GM12801 (cell line): ENCODE data around the gene GRIN2A.

ENCODE experiments used
- CTCF ChIP-seq: IDR thresholded peaks from one replicate; pipeline ENCODE4 v1.5.1; 2011; ENCODE audit warnings: control low read depth; ENCODE audit not compliant: insufficient read length; ENCODE audit errors: extremely low read depth

The GRIN2A gene

DNA sequence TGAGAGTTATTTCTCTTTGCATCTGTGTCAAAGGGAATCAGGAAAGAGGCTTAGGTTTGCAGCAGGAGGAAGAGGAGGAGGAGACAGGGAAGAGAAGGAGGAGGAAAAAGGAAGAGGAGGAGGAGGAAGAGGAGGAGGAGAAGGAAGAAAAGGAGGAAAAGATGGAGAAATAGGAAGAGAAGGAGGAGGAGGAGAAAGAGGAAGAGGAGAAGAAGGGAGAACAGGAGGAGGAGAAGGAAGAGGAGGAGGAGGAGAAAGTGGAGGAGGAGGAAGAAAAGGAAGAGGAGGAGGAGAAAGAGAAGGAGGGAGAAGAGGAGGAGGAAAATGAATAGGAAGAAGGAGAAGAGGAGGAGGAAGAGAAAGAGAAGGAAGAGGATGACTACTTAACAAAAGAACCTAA, 459.1 kb downstream of the GRIN2A start:
- no peak for TF ChIP-seq CTCF

DNA sequence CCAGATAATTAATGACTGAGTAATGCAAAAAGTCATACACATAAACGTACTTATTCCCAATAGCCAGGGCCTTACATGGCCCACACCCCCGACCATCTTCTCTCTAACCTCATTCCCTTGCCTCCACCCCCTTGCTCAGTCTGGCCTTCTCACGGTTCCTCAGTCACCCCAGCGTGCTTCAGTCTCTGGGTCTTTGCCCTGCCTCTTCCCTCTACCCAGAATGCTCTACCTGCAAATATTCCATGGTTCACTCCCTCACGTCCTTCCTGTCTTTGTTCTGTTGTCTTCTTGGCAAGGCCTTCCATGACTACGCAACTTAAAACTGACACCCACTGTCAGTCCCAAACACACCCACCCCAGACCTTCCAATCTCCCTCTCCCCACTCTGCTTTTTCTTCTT, 468.3 kb downstream of the GRIN2A start:
- TF ChIP-seq CTCF = no peak

GRCh38 chr16:9713156-9713555, 469.1 kb downstream of the GRIN2A start:
- no peak for TF ChIP-seq CTCF

DNA sequence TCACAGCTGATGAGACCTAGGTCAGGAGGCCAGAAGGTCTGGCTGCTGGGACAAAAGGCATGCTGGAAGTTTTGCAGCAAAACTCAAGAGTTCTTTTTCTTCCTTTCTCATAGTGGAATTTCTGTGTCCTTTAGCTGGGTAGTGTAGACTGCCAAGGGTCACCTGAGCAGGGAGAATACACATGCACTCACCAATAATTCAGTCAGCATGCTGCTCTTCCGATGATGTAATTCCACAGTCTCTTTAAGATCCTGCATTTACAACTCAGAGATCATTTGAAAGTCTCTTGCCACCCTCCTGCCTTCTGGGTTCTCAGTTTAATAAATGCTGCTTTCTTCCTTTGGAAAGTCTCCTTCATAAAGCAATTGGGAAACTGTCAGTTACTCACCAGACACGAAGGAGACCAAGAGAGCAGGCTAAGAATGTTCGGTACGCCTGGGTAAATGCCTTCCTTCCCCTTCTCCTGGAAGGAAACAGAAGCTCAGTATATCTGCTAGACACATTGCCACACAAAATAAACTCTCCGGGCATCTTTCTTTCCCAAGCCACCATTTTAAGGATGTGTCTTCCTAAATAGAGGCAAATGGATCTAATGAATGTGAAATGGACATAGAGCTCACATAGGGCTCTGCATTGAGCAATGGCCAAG, 473.1 kb downstream of the GRIN2A start:
- no peak for TF ChIP-seq CTCF

DNA sequence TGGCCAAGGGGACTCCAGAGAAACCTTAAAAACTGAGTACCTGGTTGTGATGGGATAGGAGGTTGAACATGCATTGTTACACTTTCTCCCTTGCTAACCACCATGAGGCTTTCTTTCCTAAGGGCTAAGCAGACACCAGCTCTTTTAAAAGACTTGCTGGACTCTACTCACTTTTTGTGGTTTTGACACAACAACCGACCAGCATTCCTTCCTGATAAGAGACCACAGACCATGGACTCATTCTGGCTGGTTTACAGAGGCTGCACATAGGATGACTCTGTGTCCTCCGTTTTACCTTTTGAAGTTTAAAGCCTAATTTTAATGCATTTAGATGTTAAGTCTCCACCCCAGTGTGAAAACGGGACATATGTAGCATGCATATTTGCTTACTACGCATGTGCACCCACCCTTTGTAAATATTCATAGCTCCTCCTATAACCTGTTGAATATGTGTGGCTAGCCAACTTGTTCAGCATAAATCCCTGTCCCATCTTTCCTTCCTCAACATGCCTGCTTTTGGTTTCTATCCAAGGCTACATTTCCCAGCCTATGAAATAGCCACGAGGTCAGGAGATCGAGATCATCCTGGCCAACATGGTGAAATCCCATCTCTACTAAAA, 475.9 kb downstream of the GRIN2A start:
- TF ChIP-seq CTCF = no peak

DNA sequence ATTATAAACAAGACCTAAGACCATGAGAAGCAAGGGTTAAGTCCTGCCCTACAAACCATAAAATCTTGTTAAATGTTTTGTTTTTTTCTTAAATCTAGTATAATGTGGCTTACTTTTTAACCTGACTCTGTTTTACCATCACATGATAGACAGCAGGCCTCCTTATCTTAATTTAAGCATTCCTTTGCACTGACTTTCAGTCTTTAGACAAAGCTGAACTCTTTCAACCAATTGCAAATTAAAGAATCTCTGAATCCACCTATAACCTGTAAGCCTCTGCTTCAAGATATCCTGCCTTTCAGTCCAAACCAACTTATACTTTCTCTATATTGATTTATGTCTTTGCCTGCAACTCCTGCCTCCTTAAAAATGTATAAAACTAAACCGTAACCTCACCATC, 478.5 kb downstream of the GRIN2A start:
- no peak for TF ChIP-seq CTCF
